Tibial nerve (tissue), 4 donors: ENCODE results near the gene KDM5C.

Experiments
- CTCF ChIP-seq, 5 experiments: fragments of 200-600 bp in 3 of 5; fragments of 450-650 bp in 2 of 5; sonication (generic) in 3 of 5; IDR thresholded peaks; one replicate each; pipeline ENCODE4 v1.5.1; 2016 to 2019; ENCODE audit warnings: antibody characterized with exemption in 5 of 5, mild to moderate bottlenecking in 3 of 5, moderate library complexity in 2 of 5
- EP300 ChIP-seq, 2 donors: sonication (generic); formaldehyde crosslinking; IDR thresholded peaks; one replicate each; pipeline ENCODE4 v1.6.1; 2017; ENCODE audit warnings: antibody characterized with exemption in 2 of 2, mild to moderate bottlenecking in 1 of 2

GRCh38 chrX:53255738-53256191 is 30.8 kb upstream of the KDM5C start:
- TF ChIP-seq CTCF (IDR thresholded peaks at IDR 0.05) (no peak), EP300 (IDR thresholded peaks at IDR 0.05) (no peak)
